ENCODE results near the gene ZPBP. TPM values are rescaled to one million over a fixed set of nuclear protein-coding genes. Genes with fewer than 3 reads are reported as not detected.

The ZPBP gene
- total RNA-seq, 1 experiment from 2014 or later = not detected

- no peaks in the 10 kb centered on the region for H3K79me1 ChIP-seq (ENCODE audit: insufficient read depth, low read depth, low read length, poor library complexity, severe bottlenecking)
- Mint-ChIP-seq H3K9me3 (no peaks in the 10 kb centered on the region; a peak in 1 of 5 replicates), H3K4me1 (0 out of 4 replicates have a peak, but pooled peaks cover 0 to 2% of the 10 kb centered on the region in 2 experiments), H3K36me3 (ENCODE audit: insufficient read depth in 1 of 3, low read depth in 3 of 3) (peaks cover 0 to 5% (median 0%) of the 10 kb centered on the region in 3 experiments; a peak in 1 of 7 replicates), H3K4me3 (no peak overlapping the region), H3K27me3 (ENCODE audit: low read depth) (no peaks in the 10 kb centered on the region), H3K27ac (no peak overlapping the region)
- H2BK15ac ChIP-seq (ENCODE audit: low read depth, low read length) = no peak overlapping the region
- no peak overlapping the region for H2BK5ac ChIP-seq (ENCODE audit: insufficient read length, low read length)
- no peak overlapping the region for H2AFZ ChIP-seq (ENCODE audit: low read length)
- H3K18ac ChIP-seq (ENCODE audit: insufficient read length, low read depth, low read length) = no peak overlapping the region
- H4K8ac ChIP-seq (replicated peaks; ENCODE audit: insufficient read length, low read depth, low read length) = no peak overlapping the region
- H3K23ac ChIP-seq (ENCODE audit: insufficient read length, low read depth, low read length) = no peak overlapping the region
- H2BK120ac ChIP-seq (ENCODE audit: low read depth, low read length, poor library complexity, severe bottlenecking) = no peak overlapping the region
- no peak overlapping the region for H3K4ac ChIP-seq (ENCODE audit: low read depth, low read length)
- no peaks in the 10 kb centered on the region for H3K9me3 ChIP-seq (ENCODE audit: control insufficient read depth, low read depth, low read length)
- no peaks in the 10 kb centered on the region for H4K20me1 ChIP-seq (ENCODE audit: control insufficient read depth, insufficient read depth, insufficient read length)
- H3T11ph ChIP-seq (ENCODE audit: low read length) = no peak overlapping the region
- H4K91ac ChIP-seq (ENCODE audit: insufficient read length, low read depth, low read length) = no peak overlapping the region
- H2BK20ac ChIP-seq (ENCODE audit: low read depth, low read length, poor library complexity, severe bottlenecking) = no peak overlapping the region
- H3K23me2 ChIP-seq (ENCODE audit: insufficient read length, low read depth, low read length, poor library complexity, severe bottlenecking) = no peaks in the 10 kb centered on the region
- no peak overlapping the region for H3K56ac ChIP-seq (ENCODE audit: insufficient read length, low read depth, low read length)
- WGBS (ENCODE audit: extremely low coverage, insufficient read length, low lambda C conversion rate) = no CpG with 5 or more reads among the region's 5 CpGs
- no peak overlapping the region for H2AK5ac ChIP-seq (ENCODE audit: insufficient read length, low read length)
- TF ChIP-seq CTCF (conservative IDR thresholded peaks at IDR 0.05) = no peak
- no peaks in the 10 kb centered on the region for H3K27me3 ChIP-seq (ENCODE audit: insufficient read depth, low read length)
- H3K79me2 ChIP-seq (ENCODE audit: insufficient read depth, low read length) = no peaks in the 10 kb centered on the region
- H3K9ac ChIP-seq (ENCODE audit: extremely low read depth, insufficient read length, low read length) = no peak overlapping the region
- no peaks in the 10 kb centered on the region for H3K4me1 ChIP-seq (ENCODE audit: insufficient read depth, low read length)
- no peak overlapping the region for H2BK12ac ChIP-seq (ENCODE audit: insufficient read length, low read depth, low read length)
- H3K4me2 ChIP-seq (ENCODE audit: insufficient read depth, insufficient read length, low read length) = no peak overlapping the region
- H3K14ac ChIP-seq (ENCODE audit: insufficient read depth, low read length) = no peak overlapping the region
- no peak for DNase-seq
- H3K27ac ChIP-seq (ENCODE audit: insufficient read length, low read depth, low read length) = no peak overlapping the region
- no peak overlapping the region for H4K5ac ChIP-seq (ENCODE audit: insufficient read length, low read depth, low read length)
These were observed 7.7 kb downstream of the ZPBP start for GRCh38 chr7:50085344-50085743.

Data from H9 (cell line).